GM21360 (cell line): Measurements from ENCODE around the gene CAPN15.
"Not testable (repeated sequence)": the region's sequence is repeated elsewhere in the genome, so short reads cannot be mapped to it uniquely, and the experiment has no call there.

Experiments used
- ATAC-seq: cut with Tn5 transposase; IDR thresholded peaks from one replicate; pipeline ENCODE4 v1.9.1; 2021; ENCODE audit warnings: mild to moderate bottlenecking, moderate library complexity; ENCODE audit not compliant: unreplicated experiment

Gene CAPN15

GRCh38 chr16:588889-589657, 61.6 kb downstream of the CAPN15 start:
- peak; percentile 55 for ATAC-seq

GRCh38 chr16:589658-590187, 62.2 kb downstream of the CAPN15 start, which contains the start of gene RAB40C:
RAB40C (plus strand) TSS chr16:590066; CDS start chr16:590292, 226 bp downstream.
- ATAC-seq = peak; percentile 73

GRCh38 chr16:590188-590814, 62.8 kb downstream of the CAPN15 start:
- ATAC-seq = no peak

DNA sequence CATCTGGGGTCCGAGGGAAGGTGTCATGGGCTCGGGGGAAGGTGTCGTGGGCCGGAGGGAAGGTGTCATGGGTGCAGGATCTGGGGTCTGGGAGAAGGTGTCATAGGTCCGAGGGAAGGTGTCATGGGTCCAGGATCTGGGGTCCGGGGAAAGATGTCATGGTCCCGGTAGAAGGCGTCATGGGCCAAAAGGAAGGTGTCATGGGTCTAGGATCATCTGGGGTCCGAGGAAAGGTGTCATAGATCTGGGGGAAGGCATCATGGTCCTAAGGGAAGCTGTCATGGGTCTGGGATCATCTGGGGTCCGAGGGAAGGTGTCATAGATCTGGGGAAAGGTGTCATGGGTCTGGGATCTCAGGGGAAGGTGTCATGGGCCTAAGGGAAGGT, 63.3 kb downstream of the CAPN15 start:
- no peak for ATAC-seq

DNA sequence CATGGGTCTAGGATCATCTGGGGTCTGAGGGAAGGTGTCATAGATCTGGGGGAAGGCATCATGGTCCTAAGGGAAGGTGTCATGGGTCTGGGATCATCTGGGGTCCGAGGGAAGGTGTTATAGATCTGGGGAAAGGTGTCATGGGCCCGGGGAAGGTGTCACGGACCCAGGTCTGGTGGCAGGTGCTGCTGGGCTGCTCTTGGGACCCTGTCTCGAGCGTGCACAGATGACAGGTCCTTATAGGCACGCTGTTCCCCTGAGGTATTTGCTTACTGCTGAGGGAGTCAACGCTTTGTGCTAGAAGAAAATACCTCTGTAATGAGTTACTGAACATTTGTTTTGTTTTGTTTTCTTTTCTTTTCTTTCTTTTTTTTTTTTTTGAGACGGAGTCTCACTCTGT, 63.7 kb downstream of the CAPN15 start:
- no peak for ATAC-seq

- no peak for ATAC-seq
Measured at GRCh38 chr16:591892-592517, 64.5 kb downstream of the CAPN15 start.

GRCh38 chr16:592518-593306, 65.2 kb downstream of the CAPN15 start:
- ATAC-seq = no peak

DNA sequence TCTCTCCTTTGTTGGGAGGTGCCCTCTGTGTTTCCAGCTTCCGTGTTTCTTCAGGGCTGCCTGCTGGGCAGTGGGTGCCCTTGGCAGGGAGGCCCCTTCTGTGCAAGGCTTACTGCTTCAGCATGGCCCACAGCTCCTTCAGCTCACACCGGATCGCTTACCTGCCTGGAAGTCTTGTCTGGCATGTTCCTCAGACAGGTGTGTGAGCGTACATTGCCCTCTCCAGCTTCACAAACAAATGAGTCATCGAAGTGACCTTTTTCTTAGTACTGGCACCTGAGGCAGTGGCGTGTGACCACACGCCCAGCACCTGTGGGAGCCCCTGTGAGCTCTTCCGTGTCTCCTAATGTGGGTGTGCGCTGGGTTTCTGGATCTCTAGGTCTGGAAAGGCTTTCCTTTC, 65.9 kb downstream of the CAPN15 start:
- no peak for ATAC-seq

GRCh38 chr16:593807-594206, 66.3 kb downstream of the CAPN15 start:
- ATAC-seq = no peak

GRCh38 chr16:595094-595528, 67.6 kb downstream of the CAPN15 start:
- ATAC-seq = no peak

DNA sequence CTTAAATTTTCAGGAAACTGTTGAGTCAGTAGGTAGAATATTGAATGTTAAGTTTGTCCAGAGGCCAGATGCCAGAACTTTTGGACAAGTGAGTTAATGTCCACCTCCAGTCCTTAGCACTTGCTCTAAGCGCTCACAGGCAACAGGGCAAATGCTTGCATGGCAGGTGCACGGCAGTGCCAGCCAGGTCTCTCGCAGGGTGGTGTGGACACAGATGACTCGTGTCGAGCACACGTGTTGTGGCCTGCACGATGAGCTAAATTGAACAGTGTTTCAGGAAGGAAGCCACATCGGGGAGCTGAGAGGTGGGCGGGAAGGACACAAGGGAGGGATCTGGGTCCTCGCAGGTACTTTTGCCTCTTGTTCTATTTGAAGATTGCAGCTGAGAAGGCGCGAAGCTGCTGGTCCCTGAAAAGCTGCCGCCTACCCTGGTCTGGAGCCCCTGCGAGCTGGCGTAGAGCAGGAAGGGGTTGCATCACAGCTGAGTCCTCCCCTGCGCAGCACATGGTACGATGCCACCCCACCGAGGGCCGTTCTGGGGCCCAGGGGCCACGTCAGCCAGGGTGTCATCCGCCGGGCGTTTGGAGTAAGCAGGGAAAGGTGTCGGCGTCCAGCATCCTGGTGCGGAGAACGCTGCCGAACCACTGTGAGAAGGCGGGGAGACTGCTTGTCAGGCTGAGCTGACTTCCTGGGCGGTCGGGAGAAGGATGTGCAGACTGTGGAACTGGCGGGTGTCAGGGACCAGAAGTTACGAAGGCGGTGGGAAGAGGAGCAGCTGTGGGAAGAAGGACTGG, 68.6 kb downstream of the CAPN15 start:
- ATAC-seq = no peak

DNA sequence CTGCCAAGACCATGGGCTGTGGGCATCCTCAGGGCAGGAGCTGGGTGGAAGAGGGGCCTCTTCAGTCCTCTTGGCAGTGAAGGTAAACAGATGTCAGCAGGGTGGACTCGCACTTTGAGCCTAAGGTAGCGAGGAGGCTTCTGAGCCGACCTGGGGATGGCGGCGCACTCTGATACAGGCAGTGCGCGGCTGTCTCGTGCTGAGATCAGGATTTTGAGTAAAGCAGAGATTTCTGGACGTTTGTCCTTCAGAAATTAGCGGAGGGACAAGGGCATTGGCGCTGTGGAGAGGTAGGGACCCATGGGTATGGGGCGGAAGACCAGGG, 69.2 kb downstream of the CAPN15 start:
- no peak for ATAC-seq

DNA sequence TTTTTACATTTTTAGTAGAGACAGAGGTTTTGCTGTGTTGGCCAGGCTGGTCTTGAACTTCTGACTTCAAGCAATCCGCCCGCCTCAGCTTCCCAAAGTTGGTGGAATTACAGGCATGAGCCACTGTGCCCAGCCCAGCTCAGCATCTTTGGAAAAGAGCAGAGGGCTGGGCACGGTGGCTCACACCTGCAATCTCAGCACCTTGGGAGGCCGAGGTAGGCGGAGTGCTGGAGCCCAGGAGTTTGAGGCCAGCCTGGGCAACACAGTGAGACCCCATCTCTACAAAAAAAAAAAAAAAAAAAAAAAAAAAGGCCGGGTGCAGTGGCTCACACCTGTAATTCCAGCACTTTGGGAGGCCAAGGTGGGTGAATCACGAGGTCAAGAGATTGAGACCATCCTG, 70.1 kb downstream of the CAPN15 start:
- not testable (repeated sequence) for ATAC-seq

DNA sequence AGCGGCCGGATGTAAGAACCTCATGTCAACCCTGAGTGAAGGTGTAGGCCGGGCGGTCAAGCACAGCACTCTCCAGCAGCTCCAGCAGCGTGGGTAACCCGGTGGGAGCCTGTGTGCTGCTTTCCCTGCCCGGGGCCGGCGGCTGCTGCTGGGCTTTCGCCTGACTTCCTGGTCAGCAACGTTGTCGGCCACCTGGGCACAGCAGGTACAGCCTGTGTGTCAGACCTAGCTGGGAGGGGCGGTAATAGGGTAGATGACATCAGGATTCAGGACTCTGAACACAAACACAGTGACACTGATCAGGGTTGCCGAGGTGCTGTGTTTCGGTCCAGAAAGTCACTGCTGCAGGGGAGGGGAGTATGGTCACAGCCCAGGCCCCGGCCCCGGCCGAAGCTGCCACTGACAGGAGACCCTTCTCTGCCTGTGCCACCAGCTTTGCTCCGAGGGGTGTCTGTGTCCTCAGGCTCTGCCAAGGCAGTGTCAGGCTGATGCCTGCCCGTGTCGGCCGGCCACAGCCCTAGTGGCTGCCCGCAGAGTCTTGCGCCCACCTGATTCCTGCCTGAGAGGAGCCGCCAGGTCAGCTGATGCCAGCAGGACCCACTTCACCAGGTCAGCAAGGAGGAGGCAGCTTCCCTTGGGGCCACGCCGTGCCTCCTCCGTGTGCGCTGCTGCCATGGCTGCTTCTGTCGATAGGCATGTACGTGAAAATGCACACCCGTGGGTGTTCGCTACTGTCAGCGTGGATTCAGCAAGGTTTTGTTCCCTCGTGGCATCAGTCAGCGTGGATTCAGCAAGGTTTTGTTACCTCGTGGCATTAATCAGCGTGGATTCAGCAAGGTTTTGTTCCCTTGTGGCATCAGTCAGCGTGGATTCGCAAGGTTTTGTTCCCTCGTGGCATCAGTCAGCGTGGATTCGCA, 71.6 kb downstream of the CAPN15 start:
- no peak for ATAC-seq

DNA sequence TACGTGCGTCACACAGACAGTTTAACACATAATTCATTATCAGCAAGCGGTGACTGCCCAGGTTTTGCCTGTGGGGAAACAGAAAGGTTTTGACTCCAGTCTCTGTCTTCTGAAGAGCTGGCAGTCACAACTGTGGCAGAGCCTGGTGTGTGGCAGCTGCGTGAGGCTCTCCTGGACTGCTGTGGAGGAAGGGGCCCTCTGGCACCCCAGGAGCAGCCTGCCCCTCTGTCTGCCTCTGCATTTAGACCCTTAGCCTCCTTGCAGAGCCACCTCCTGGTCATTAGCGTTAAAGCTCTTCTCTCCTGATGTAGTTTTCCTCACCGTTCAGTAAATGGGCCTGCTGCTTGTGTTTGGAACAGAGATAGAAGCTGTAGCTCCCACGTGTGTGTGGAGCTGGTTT, 73.3 kb downstream of the CAPN15 start:
- ATAC-seq = no peak

DNA sequence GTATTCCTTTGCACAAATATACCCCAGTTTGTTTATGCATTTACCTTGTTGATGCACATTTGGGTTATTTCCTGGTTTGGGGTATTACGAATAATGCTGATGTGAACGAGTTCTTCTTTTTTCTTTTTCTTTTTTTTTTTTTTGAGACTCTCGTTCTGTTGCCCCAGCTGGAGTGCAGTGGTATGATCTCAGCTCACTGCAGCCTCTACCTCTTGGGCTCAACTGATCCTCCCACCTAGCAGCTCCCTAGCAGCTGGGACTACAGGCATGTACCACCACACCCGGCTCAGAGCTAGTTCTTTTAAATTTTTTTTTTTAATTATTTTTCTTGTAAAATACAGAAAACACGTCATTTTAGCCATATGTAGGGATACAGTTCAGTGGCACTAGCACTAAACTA, 76.4 kb downstream of the CAPN15 start:
- no peak for ATAC-seq
